HepG2 (cell line): Measurements from ENCODE around the gene TKFC. TPM values are rescaled to one million over a fixed set of nuclear protein-coding genes. Genes with fewer than 3 reads are reported as not detected.

ENCODE experiments used
- CENPT ChIP-seq: sonication (generic); formaldehyde crosslinking; IDR thresholded peaks from 2 replicates; pipeline ENCODE4 v1.8.0; 2022; ENCODE audit warnings: low read depth, mild to moderate bottlenecking, moderate library complexity, missing genetic modification reagents
- GATA4 ChIP-seq: sonication (generic); IDR thresholded peaks from 2 replicates; pipeline ENCODE4 v1.6.1; 2016; ENCODE audit warnings: antibody characterized with exemption, low read depth, borderline replicate concordance
- HOXA7 ChIP-seq: sonication (generic); formaldehyde crosslinking; IDR thresholded peaks from 2 replicates; pipeline ENCODE4 v1.8.1; 2022; ENCODE audit warnings: mild to moderate bottlenecking, missing genetic modification reagents, moderate library complexity
- MIER2 ChIP-seq: IDR thresholded peaks from 2 replicates; pipeline ENCODE4 v1.6.1; 2016; ENCODE audit warnings: missing biosample characterization, missing genetic modification reagents
- NFYC ChIP-seq: IDR thresholded peaks from 2 replicates; pipeline ENCODE4 v1.6.1; 2016; ENCODE audit warnings: missing genetic modification reagents, missing compliant biosample characterization
- NR2F2 ChIP-seq: IDR thresholded peaks from 2 replicates; pipeline ENCODE4 v1.6.1; 2012; ENCODE audit warnings: low read depth, inconsistent platforms, borderline replicate concordance
- NR2F6 ChIP-seq, 2 experiments: IDR thresholded peaks; 2 replicates each; pipeline ENCODE4 v1.6.1; 2016; ENCODE audit warnings: antibody characterized with exemption in 1 of 2, mild to moderate bottlenecking in 1 of 2
- RFXAP ChIP-seq: sonication (generic); formaldehyde crosslinking; IDR thresholded peaks from 2 replicates; pipeline ENCODE4 v1.4.0; 2020; ENCODE audit warnings: missing genetic modification reagents, borderline replicate concordance
- ZFP36L1 ChIP-seq: sonication (generic); formaldehyde crosslinking; IDR thresholded peaks from 2 replicates; pipeline ENCODE4 v1.8.0; 2022; ENCODE audit warnings: mild to moderate bottlenecking, missing genetic modification reagents, moderate library complexity
- ZFP37 ChIP-seq: sonication (generic); formaldehyde crosslinking; IDR thresholded peaks from 2 replicates; pipeline ENCODE4 v1.4.0; 2020; ENCODE audit warnings: missing genetic modification reagents, borderline replicate concordance
- ZIK1 ChIP-seq: sonication (generic); formaldehyde crosslinking; IDR thresholded peaks from 2 replicates; pipeline ENCODE4 v1.5.0; 2020; ENCODE audit warnings: mild to moderate bottlenecking, low read depth, missing genetic modification reagents, borderline replicate concordance
- ZNF619 ChIP-seq: sonication (generic); formaldehyde crosslinking; IDR thresholded peaks from 2 replicates; pipeline ENCODE4 v1.4.0; 2020; ENCODE audit warnings: mild to moderate bottlenecking, missing genetic modification reagents
- ZNF891 ChIP-seq: sonication (generic); formaldehyde crosslinking; IDR thresholded peaks from 2 replicates; pipeline ENCODE4 v1.5.0; 2020; ENCODE audit warnings: mild to moderate bottlenecking, missing genetic modification reagents
- polyA plus RNA-seq, 8 experiments: library from polyadenylated mRNA; depleted of rRNA in 3 of 8; stranded (reverse) in 7 of 8; unstranded in 1 of 8; fragments of >200 nt; fragmentation: Illumina TruSeq in 4 of 8; extraction: Trizol in 4 of 8; gene quantifications; 2 replicates each; pipeline versions ENCODE4 v1.2.1 to v1.2.3, GENCODE V29; 2011 to 2016; ENCODE audit warnings: low read depth in 4 of 8, missing spikeins in 1 of 8, mixed read lengths in 1 of 8; ENCODE audit not compliant: insufficient read depth in 1 of 8
- total RNA-seq, 5 experiments: library from RNA; depleted of rRNA; stranded (reverse); fragments of >200 nt; fragmentation: Illumina TruSeq; extraction: Trizol; gene quantifications; 2 replicates each; pipeline ENCODE4 v1.2.3, GENCODE V29; 2016; ENCODE audit warnings: low read depth in 1 of 5
- TF ChIP-seq, protein P1 (sequence below), 2 experiments: fragments of 450-650 bp in 1 of 2; sonication (generic) in 1 of 2; formaldehyde crosslinking in 1 of 2; IDR thresholded peaks; 2 replicates each; pipeline versions ENCODE4 v1.6.1 to v1.8.0; 2016 to 2022; ENCODE audit warnings: antibody characterized with exemption in 1 of 2, mild to moderate bottlenecking in 1 of 2, missing genetic modification reagents in 1 of 2
- TF ChIP-seq, protein P2 (sequence below): sonication (generic); formaldehyde crosslinking; IDR thresholded peaks from 2 replicates; pipeline ENCODE4 v1.4.0; 2020; ENCODE audit warnings: missing genetic modification reagents

Gene TKFC
- total and polyA plus RNA-seq, 2 of the 13 experiments (the other 11 are each of a cell fraction or from before 2014, with no cell fraction given): 147 to 197 TPM

DNA sequence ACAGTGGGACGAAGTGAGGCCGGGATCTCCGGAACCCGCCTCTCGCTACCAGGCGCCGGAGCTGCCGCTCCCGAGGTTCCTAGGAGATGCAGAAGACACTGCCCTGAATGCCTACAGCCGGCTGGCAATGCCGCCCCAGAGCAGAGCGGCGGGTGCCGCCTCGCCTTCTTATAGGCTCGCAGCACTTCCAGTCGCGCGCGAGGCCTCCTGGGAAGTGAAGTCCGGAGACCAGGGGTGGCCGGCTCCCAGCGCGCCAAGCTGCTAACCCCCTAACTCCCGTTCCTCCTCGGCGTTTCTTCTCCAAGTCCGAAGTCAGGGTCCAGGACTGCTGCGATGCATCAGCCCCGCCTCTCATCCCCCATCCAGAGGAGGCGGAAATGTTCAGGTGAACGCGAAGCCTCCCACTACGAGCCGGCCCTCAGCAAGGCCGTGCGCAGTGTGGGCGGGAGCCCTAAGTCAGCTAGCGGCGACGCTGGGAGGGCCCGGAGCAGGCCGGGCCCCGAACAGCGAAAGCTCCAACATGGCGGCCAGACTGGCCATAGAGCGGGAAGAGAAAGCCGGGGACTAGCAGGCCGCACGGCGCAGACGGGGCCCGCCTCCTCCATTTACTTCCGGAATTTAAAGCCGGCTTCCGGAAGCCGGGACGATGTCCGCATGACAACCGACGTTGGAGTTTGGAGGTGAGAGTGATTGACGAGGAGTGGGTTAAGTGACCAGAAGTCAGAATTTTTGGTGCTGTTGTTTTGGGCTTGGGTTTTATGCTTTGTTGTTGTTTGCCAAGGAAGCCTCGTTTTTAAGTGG, 28.9 kb downstream of the TKFC start, which contains the start of the genes CYB561A3 and TMEM138 (continued):
- TF ChIP-seq, protein P1, sequence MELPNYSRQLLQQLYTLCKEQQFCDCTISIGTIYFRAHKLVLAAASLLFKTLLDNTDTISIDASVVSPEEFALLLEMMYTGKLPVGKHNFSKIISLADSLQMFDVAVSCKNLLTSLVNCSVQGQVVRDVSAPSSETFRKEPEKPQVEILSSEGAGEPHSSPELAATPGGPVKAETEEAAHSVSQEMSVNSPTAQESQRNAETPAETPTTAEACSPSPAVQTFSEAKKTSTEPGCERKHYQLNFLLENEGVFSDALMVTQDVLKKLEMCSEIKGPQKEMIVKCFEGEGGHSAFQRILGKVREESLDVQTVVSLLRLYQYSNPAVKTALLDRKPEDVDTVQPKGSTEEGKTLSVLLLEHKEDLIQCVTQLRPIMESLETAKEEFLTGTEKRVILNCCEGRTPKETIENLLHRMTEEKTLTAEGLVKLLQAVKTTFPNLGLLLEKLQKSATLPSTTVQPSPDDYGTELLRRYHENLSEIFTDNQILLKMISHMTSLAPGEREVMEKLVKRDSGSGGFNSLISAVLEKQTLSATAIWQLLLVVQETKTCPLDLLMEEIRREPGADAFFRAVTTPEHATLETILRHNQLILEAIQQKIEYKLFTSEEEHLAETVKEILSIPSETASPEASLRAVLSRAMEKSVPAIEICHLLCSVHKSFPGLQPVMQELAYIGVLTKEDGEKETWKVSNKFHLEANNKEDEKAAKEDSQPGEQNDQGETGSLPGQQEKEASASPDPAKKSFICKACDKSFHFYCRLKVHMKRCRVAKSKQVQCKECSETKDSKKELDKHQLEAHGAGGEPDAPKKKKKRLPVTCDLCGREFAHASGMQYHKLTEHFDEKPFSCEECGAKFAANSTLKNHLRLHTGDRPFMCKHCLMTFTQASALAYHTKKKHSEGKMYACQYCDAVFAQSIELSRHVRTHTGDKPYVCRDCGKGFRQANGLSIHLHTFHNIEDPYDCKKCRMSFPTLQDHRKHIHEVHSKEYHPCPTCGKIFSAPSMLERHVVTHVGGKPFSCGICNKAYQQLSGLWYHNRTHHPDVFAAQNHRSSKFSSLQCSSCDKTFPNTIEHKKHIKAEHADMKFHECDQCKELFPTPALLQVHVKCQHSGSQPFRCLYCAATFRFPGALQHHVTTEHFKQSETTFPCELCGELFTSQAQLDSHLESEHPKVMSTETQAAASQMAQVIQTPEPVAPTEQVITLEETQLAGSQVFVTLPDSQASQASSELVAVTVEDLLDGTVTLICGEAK (IDR thresholded peaks at IDR 0.05): peak; percentile 70
- TF ChIP-seq, protein P1 (CRISPR knock-in tag; IDR thresholded peaks at IDR 0.05): peak; percentile 70; the same call in 1 of the 2 replicates
- TF ChIP-seq CENPT (CRISPR knock-in tag): no peak
- peak; percentile 82; the same call in 1 of the 2 replicates for TF ChIP-seq ZFP36L1 (CRISPR knock-in tag)
- no peak for TF ChIP-seq ZNF619 (CRISPR knock-in tag)
- TF ChIP-seq, protein P2, sequence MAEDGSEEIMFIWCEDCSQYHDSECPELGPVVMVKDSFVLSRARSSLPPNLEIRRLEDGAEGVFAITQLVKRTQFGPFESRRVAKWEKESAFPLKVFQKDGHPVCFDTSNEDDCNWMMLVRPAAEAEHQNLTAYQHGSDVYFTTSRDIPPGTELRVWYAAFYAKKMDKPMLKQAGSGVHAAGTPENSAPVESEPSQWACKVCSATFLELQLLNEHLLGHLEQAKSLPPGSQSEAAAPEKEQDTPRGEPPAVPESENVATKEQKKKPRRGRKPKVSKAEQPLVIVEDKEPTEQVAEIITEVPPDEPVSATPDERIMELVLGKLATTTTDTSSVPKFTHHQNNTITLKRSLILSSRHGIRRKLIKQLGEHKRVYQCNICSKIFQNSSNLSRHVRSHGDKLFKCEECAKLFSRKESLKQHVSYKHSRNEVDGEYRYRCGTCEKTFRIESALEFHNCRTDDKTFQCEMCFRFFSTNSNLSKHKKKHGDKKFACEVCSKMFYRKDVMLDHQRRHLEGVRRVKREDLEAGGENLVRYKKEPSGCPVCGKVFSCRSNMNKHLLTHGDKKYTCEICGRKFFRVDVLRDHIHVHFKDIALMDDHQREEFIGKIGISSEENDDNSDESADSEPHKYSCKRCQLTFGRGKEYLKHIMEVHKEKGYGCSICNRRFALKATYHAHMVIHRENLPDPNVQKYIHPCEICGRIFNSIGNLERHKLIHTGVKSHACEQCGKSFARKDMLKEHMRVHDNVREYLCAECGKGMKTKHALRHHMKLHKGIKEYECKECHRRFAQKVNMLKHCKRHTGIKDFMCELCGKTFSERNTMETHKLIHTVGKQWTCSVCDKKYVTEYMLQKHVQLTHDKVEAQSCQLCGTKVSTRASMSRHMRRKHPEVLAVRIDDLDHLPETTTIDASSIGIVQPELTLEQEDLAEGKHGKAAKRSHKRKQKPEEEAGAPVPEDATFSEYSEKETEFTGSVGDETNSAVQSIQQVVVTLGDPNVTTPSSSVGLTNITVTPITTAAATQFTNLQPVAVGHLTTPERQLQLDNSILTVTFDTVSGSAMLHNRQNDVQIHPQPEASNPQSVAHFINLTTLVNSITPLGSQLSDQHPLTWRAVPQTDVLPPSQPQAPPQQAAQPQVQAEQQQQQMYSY: no peak; the same call in 1 of the 2 replicates
- TF ChIP-seq RFXAP (CRISPR knock-in tag): no peak; the same call in none of the 2 replicates
- 0 out of 2 replicates have a peak, but pooled peaks have one; percentile 14 for TF ChIP-seq ZFP37 (CRISPR knock-in tag)
- peak; percentile 57; the same call in 1 of the 2 replicates for TF ChIP-seq GATA4
- TF ChIP-seq ZNF891 (CRISPR knock-in tag): peak; percentile 83; the same call in 1 of the 2 replicates
- TF ChIP-seq NR2F6 (IDR thresholded peaks at IDR 0.05): no peak
- no peak; the same call in 1 of the 2 replicates for TF ChIP-seq NR2F6 (CRISPR knock-in tag; IDR thresholded peaks at IDR 0.05)
- no peak for TF ChIP-seq HOXA7 (CRISPR knock-in tag)
- 0 out of 2 replicates have a peak, but pooled peaks have one; percentile 76 for TF ChIP-seq ZIK1 (CRISPR knock-in tag)
- TF ChIP-seq NR2F2: 0 out of 2 replicates have a peak, but pooled peaks have one; percentile 6
- peak; percentile 70 for TF ChIP-seq NFYC (CRISPR knock-in tag)
- TF ChIP-seq MIER2 (CRISPR knock-in tag): no peak
